ENCODE data around the gene PPP1R3A.

GRCh38 chr7:113890331-113891030 lies 28.3 kb downstream of the PPP1R3A start:
- TF ChIP-seq CTCF (conservative IDR thresholded peaks at IDR 0.05) (no peak), EZH2 (IDR thresholded peaks at IDR 0.05; ENCODE audit: low read depth) (no peak)

Measured in PC-9 (cell line).